HepG2 (cell line): ENCODE measurements around the gene CEP120. TPM values are rescaled to one million over a fixed set of nuclear protein-coding genes. Genes with fewer than 3 reads are reported as not detected.

ENCODE experiments used
- ATAC-seq: fragments of 200-7000 bp; cut with Tn5 transposase; 3 replicates; pipeline ENCODE4 v1.9.1; 2020; ENCODE audit warnings: mild to moderate bottlenecking, moderate library complexity
- BruUV-seq: library from RNA; stranded (reverse); fragments of 400-500 nt; replicated peaks from 2 replicates; lab custom pipeline; 2021; lab: Mats Ljungman, UMichigan
- CTCF ChIA-PET: fragments of 300-600 bp; formaldehyde crosslinking; extraction: SDS; loops from one replicate; lab custom pipeline; 2021; ENCODE audit warnings: low total read pairs, inconsistent platforms, low intra/inter-chr PET ratio; lab: Yijun Ruan, JAX
- POLR2A ChIA-PET: fragments of 350-600 bp; sonication (Branson Sonifier 250); formaldehyde crosslinking; loops from one replicate; lab custom pipeline; 2020; ENCODE audit warnings: antibody characterized with exemption, inconsistent platforms; lab: Yijun Ruan, JAX
- DNase-seq: peaks from one replicate; pipeline ENCODE4 v3.0.0-alpha.2; 2015; ENCODE audit warnings: low spot score
- FAIRE-seq: peaks from 3 replicates; lab custom pipeline; 2011; peaks lifted over from hg19 to GRCh38; lab: Jason Lieb, UNC
- H2AFZ ChIP-seq: one replicate; pipeline ENCODE4 v1.6.1; 2011; ENCODE audit warnings: low read length, inconsistent platforms
- H3K27ac ChIP-seq: fragments of 300-600 bp; 3 replicates; pipeline ENCODE4 v1.8.0; 2011; ENCODE audit warnings: mixed run types, mild to moderate bottlenecking, mixed read lengths, low read length, inconsistent platforms; ENCODE audit not compliant: insufficient read depth; ENCODE audit errors: extremely low read length
- H3K27me3 ChIP-seq, 2 experiments: fragments of 200-600 bp in 1 of 2; 2 replicates in 1 of 2; 3 replicates in 1 of 2; pipeline versions ENCODE4 v1.6.0 to v1.8.0; 2011; ENCODE audit warnings: low read length in 2 of 2, mild to moderate bottlenecking in 2 of 2, moderate library complexity in 2 of 2, inconsistent platforms in 1 of 2; ENCODE audit not compliant: insufficient read depth in 2 of 2, control insufficient read depth in 1 of 2
- H3K36me3 ChIP-seq, 2 experiments: fragments of 200-600 bp in 1 of 2; replicated peaks in 1 of 2; 2 replicates in 1 of 2; 3 replicates in 1 of 2; pipeline versions ENCODE4 v1.5.1 to v1.8.0; 2011; ENCODE audit warnings: low read length in 2 of 2, inconsistent platforms in 1 of 2; ENCODE audit not compliant: insufficient read depth in 2 of 2, control insufficient read depth in 1 of 2
- H3K4me1 ChIP-seq: 2 replicates; pipeline ENCODE4 v1.5.1; 2012; ENCODE audit warnings: low read length, inconsistent platforms; ENCODE audit not compliant: insufficient read depth
- H3K4me2 ChIP-seq: 2 replicates; pipeline ENCODE4 v1.6.0; 2011; ENCODE audit warnings: low read depth, low read length, inconsistent platforms
- H3K4me3 ChIP-seq, 3 experiments: fragments of 200-600 bp in 1 of 3; sonication (generic), shearing (Covaris generic) in 1 of 3; replicated peaks in 1 of 3; 2 replicates each; pipeline ENCODE4 v1.5.1; 2011 to 2016; ENCODE audit warnings: low read length in 3 of 3, inconsistent platforms in 2 of 3, low read depth in 2 of 3, mild to moderate bottlenecking in 2 of 3, control low read depth in 1 of 3, mixed read lengths in 1 of 3; ENCODE audit not compliant: insufficient read depth in 1 of 3
- H3K79me2 ChIP-seq: one replicate; pipeline ENCODE4 v1.6.1; 2011; ENCODE audit warnings: low read length, inconsistent platforms; ENCODE audit not compliant: insufficient read depth
- H3K9ac ChIP-seq: 2 replicates; pipeline ENCODE4 v1.6.0; 2011; ENCODE audit warnings: mild to moderate bottlenecking, low read depth, low read length, inconsistent platforms; ENCODE audit not compliant: insufficient read depth
- H3K9me3 ChIP-seq: 2 replicates; pipeline ENCODE4 v1.5.1; 2012; ENCODE audit warnings: mild to moderate bottlenecking, low read length
- H4K20me1 ChIP-seq: 2 replicates; pipeline ENCODE4 v1.6.0; 2011; ENCODE audit warnings: inconsistent platforms, mild to moderate bottlenecking, low read length, moderate library complexity; ENCODE audit not compliant: insufficient read depth
- AKAP8 ChIP-seq: sonication (generic); formaldehyde crosslinking; IDR thresholded peaks from 2 replicates; pipeline ENCODE4 v1.5.1; 2020; ENCODE audit warnings: mild to moderate bottlenecking, missing genetic modification reagents
- BRD4 ChIP-seq: sonication (generic); formaldehyde crosslinking; IDR thresholded peaks from 2 replicates; pipeline ENCODE4 v1.4.0; 2020; ENCODE audit warnings: missing genetic modification reagents
- DNMT1 ChIP-seq: sonication (generic); formaldehyde crosslinking; IDR thresholded peaks from 2 replicates; pipeline ENCODE4 v1.5.1; 2020; ENCODE audit warnings: mild to moderate bottlenecking, missing genetic modification reagents
- EED ChIP-seq: sonication (generic); formaldehyde crosslinking; IDR thresholded peaks from 2 replicates; pipeline ENCODE4 v1.5.0; 2020; ENCODE audit warnings: mild to moderate bottlenecking, missing genetic modification reagents
- JARID2 ChIP-seq: sonication (generic); formaldehyde crosslinking; IDR thresholded peaks from 2 replicates; pipeline ENCODE4 v1.8.1; 2023; ENCODE audit warnings: missing genetic modification reagents, inconsistent platforms; ENCODE audit not compliant: insufficient replicate concordance
- MTF2 ChIP-seq: sonication (generic); formaldehyde crosslinking; IDR thresholded peaks from 2 replicates; pipeline ENCODE4 v1.5.0; 2020; ENCODE audit warnings: missing genetic modification reagents, borderline replicate concordance
- RARG ChIP-seq: sonication (generic); formaldehyde crosslinking; IDR thresholded peaks from 2 replicates; pipeline ENCODE4 v1.4.0; 2020; ENCODE audit warnings: low read depth, mild to moderate bottlenecking, missing genetic modification reagents
- ZMYM4 ChIP-seq: sonication (generic); formaldehyde crosslinking; IDR thresholded peaks from 2 replicates; pipeline ENCODE4 v1.8.1; 2023; ENCODE audit warnings: mild to moderate bottlenecking, missing genetic modification reagents
- ZNF124 ChIP-seq: sonication (generic); formaldehyde crosslinking; IDR thresholded peaks from 2 replicates; pipeline ENCODE4 v1.4.0; 2020; ENCODE audit warnings: missing genetic modification reagents
- ZNF33B ChIP-seq: sonication (generic); formaldehyde crosslinking; IDR thresholded peaks from 2 replicates; pipeline ENCODE4 v1.5.1; 2020; ENCODE audit warnings: mild to moderate bottlenecking, missing genetic modification reagents
- ZNF747 ChIP-seq: sonication (generic); formaldehyde crosslinking; IDR thresholded peaks from 2 replicates; pipeline ENCODE4 v1.8.1; 2023; ENCODE audit warnings: missing genetic modification reagents, mild to moderate bottlenecking, borderline replicate concordance
- WGBS: methylation state at CpG from one replicate; pipeline ENCODE4 v1.1.6; 2017; ENCODE audit warnings: low lambda C conversion rate; 5-methylcytosine and 5-hydroxymethylcytosine counted together
- in situ Hi-C: cut with HindIII; loops from 2 replicates; pipeline ENCODE4 v1.10.0; 2017; ENCODE audit warnings: low pct_unique_long_range_greater_than_20kb; ENCODE audit not compliant: extremely low pct_ligation_motif_present
- intact Hi-C: fragments of 100-400 bp; cut with micrococcal nuclease; formaldehyde crosslinking; loops from one replicate; pipeline ENCODE4 v1.10.0; 2022; ENCODE audit not compliant: unreplicated experiment
- polyA plus RNA-seq, 8 experiments: library from polyadenylated mRNA; depleted of rRNA in 3 of 8; stranded (reverse) in 7 of 8; unstranded in 1 of 8; fragments of >200 nt; fragmentation: Illumina TruSeq in 4 of 8; extraction: Trizol in 4 of 8; gene quantifications; 2 replicates each; pipeline versions ENCODE4 v1.2.1 to v1.2.3, GENCODE V29; 2011 to 2016; ENCODE audit warnings: low read depth in 4 of 8, missing spikeins in 1 of 8, mixed read lengths in 1 of 8; ENCODE audit not compliant: insufficient read depth in 1 of 8
- total RNA-seq, 5 experiments: library from RNA; depleted of rRNA; stranded (reverse); fragments of >200 nt; fragmentation: Illumina TruSeq; extraction: Trizol; gene quantifications; 2 replicates each; pipeline ENCODE4 v1.2.3, GENCODE V29; 2016; ENCODE audit warnings: low read depth in 1 of 5
- TF ChIP-seq, protein P1 (sequence below): sonication (generic); formaldehyde crosslinking; IDR thresholded peaks from 2 replicates; pipeline ENCODE4 v1.4.0; 2020; ENCODE audit warnings: low read depth, missing genetic modification reagents
- TF ChIP-seq, protein P2 (sequence below): sonication (generic); formaldehyde crosslinking; IDR thresholded peaks from 2 replicates; pipeline ENCODE4; 2020; ENCODE audit warnings: missing genetic modification reagents, mild to moderate bottlenecking, borderline replicate concordance

Gene CEP120
- total and polyA plus RNA-seq, 2 of the 13 experiments (the other 11 are each of a cell fraction or from before 2014, with no cell fraction given) = 8.0 to 14.7 TPM

- intact Hi-C loops (no loop called here), in situ Hi-C loops (no loop called here)
- no peaks in the 10 kb centered on the region for H3K36me3 ChIP-seq
- BruUV-seq = no TSS peak
- no peak overlapping the region for H3K4me2 ChIP-seq
- WGBS = 25% methylated on average over 1 of the region's 1 CpG
- ChIA-PET POLR2A (no interaction called here), CTCF (no interaction called here)
- H3K4me1 ChIP-seq = no peaks in the 10 kb centered on the region
- no peak overlapping the region for H3K27ac ChIP-seq
- no peak overlapping the region for H3K4me3 ChIP-seq
- no peaks in the 10 kb centered on the region for H3K9me3 ChIP-seq
- ATAC-seq = no peak
- no peak overlapping the region for H2AFZ ChIP-seq
- H3K79me2 ChIP-seq = no peaks in the 10 kb centered on the region
- no peaks in the 10 kb centered on the region for H3K27me3 ChIP-seq
- no peak for FAIRE-seq
- no peak for DNase-seq
- H3K9ac ChIP-seq = no peak overlapping the region
- no peak for TF ChIP-seq RARG
- no peak for TF ChIP-seq JARID2
- TF ChIP-seq DNMT1 (CRISPR knock-in tag) = no peak
- TF ChIP-seq, protein P1, sequence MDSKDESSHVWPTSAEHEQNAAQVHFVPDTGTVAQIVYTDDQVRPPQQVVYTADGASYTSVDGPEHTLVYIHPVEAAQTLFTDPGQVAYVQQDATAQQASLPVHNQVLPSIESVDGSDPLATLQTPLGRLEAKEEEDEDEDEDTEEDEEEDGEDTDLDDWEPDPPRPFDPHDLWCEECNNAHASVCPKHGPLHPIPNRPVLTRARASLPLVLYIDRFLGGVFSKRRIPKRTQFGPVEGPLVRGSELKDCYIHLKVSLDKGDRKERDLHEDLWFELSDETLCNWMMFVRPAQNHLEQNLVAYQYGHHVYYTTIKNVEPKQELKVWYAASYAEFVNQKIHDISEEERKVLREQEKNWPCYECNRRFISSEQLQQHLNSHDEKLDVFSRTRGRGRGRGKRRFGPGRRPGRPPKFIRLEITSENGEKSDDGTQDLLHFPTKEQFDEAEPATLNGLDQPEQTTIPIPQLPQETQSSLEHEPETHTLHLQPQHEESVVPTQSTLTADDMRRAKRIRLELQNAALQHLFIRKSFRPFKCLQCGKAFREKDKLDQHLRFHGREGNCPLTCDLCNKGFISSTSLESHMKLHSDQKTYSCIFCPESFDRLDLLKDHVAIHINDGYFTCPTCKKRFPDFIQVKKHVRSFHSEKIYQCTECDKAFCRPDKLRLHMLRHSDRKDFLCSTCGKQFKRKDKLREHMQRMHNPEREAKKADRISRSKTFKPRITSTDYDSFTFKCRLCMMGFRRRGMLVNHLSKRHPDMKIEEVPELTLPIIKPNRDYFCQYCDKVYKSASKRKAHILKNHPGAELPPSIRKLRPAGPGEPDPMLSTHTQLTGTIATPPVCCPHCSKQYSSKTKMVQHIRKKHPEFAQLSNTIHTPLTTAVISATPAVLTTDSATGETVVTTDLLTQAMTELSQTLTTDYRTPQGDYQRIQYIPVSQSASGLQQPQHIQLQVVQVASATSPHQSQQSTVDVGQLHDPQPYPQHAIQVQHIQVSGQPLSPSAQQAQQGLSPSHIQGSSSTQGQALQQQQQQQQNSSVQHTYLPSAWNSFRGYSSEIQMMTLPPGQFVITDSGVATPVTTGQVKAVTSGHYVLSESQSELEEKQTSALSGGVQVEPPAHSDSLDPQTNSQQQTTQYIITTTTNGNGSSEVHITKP (CRISPR knock-in tag) = no peak
- TF ChIP-seq ZMYM4 (CRISPR knock-in tag) = no peak
- no peak for TF ChIP-seq ZNF747 (CRISPR knock-in tag)
- no peak for TF ChIP-seq ZNF124 (CRISPR knock-in tag)
- no peak for TF ChIP-seq EED
- no peak for TF ChIP-seq ZNF33B (CRISPR knock-in tag)
- no peak for TF ChIP-seq MTF2 (CRISPR knock-in tag)
- TF ChIP-seq, protein P2, sequence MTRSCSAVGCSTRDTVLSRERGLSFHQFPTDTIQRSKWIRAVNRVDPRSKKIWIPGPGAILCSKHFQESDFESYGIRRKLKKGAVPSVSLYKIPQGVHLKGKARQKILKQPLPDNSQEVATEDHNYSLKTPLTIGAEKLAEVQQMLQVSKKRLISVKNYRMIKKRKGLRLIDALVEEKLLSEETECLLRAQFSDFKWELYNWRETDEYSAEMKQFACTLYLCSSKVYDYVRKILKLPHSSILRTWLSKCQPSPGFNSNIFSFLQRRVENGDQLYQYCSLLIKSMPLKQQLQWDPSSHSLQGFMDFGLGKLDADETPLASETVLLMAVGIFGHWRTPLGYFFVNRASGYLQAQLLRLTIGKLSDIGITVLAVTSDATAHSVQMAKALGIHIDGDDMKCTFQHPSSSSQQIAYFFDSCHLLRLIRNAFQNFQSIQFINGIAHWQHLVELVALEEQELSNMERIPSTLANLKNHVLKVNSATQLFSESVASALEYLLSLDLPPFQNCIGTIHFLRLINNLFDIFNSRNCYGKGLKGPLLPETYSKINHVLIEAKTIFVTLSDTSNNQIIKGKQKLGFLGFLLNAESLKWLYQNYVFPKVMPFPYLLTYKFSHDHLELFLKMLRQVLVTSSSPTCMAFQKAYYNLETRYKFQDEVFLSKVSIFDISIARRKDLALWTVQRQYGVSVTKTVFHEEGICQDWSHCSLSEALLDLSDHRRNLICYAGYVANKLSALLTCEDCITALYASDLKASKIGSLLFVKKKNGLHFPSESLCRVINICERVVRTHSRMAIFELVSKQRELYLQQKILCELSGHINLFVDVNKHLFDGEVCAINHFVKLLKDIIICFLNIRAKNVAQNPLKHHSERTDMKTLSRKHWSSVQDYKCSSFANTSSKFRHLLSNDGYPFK (CRISPR knock-in tag) = no peak
- no peak for TF ChIP-seq BRD4 (CRISPR knock-in tag)
- TF ChIP-seq AKAP8 (CRISPR knock-in tag) = no peak
- TF ChIP-seq, all 625 proteins: peak for 0
- no peaks in the 10 kb centered on the region for H4K20me1 ChIP-seq
Measured at GRCh38 chr5:123299136-123299535, 124.1 kb downstream of the CEP120 start.
